HG03571 (cell line): ENCODE results near the gene ATP11B.

ENCODE experiments used
- ATAC-seq: cut with Tn5 transposase; IDR thresholded peaks from one replicate; pipeline ENCODE4 v1.9.1; 2021; ENCODE audit not compliant: unreplicated experiment

ATP11B gene

DNA sequence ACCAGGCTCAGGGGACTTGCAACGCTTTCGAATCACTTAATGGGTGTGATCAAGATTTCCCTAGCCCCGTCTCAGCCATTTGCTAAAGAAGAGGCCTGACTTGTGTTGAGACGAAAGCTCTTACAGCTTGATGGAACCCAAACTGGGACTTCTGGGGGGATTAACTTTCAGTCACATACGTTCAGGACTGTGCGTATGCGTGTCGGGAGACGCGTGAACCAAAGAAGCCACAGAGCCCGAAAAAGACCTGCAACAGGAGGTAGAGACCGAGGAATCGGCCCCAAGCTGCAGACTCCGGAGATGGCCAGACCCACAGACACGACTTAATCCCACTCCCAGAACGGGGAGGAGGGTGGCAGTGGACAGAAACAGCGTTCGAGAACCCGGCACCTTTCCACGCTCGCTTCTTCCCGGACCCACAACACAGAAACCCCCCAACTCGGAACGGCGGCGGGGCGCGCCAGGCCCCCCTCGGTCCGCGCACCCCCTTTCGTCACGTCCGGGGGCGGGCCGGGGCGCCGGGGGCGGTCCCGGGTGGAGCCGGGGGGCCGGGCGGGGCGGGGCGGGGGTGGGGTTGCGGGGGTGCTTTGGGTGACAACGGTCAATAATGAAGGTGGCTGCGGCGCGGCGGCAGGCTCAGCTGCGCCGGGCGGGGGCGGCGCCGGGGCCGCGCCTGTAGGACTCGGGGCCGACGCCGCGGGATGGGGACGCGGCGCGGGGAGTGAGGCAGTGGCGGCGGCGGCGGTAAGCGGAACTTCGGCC is at the start of gene ATP11B:
Gene ATP11B, plus strand, starts transcription at position 604 of the 762 bp plus-strand sequence. CDS start 256 bp downstream, outside the sequence.
- ATAC-seq, result peak; percentile 66

DNA sequence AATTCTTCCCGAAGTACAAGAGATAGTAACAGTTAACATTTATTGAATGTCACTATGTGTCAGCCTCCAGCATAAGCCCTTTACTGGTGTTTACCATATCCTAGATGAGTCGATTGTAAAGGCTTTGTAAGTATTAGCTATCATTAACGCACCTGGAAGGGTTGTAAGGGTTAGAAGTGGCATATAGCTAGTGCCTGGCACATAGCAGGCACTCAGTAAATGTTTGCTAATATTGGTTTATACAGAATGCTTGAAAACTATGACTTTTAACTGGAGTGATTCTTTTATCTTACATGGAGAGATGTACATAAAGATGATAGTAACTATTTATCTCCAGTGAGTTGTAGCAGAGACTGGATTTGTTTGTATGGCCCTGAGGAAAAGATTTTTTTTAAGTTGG is 46.3 kb upstream of the ATP11B start:
- ATAC-seq, result no peak

DNA sequence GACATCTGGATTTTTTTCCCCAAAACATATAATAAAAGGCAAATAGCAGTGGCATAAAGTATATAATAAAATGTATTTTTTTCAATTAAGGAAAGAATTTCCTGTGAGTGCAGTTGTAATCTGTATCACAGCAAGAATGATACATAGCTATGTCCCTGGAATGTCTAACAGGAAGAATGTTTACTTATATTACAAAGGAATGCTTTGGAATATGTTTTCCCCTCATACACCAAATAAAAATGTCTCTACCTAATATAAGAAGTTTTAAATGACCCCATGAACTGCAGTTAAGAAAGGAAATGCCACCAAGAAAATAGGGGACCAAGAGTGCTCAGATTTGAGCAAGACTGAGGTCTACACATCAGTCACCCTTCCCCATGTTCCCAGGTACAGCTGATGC is 38.0 kb upstream of the ATP11B start:
- ATAC-seq, result no peak

DNA sequence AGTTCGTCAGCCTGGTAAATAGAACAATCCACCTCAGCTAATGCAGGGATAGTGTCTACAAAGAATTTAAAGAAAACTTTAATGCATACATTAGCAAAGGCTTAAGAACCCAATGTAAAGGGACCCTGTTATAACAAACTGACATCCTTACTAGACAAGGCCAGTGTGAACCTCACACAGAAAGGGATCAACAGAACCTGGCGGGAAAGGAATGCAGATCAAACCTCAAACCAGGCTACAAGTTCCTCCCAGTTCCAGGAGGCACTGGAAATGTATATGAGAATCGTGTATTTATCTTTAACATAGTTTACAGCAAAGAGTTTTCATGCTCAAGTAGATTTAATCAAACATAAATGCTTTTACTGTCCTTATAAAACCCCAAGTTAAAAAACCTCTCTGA is 37.6 kb upstream of the ATP11B start:
- ATAC-seq, result no peak

DNA sequence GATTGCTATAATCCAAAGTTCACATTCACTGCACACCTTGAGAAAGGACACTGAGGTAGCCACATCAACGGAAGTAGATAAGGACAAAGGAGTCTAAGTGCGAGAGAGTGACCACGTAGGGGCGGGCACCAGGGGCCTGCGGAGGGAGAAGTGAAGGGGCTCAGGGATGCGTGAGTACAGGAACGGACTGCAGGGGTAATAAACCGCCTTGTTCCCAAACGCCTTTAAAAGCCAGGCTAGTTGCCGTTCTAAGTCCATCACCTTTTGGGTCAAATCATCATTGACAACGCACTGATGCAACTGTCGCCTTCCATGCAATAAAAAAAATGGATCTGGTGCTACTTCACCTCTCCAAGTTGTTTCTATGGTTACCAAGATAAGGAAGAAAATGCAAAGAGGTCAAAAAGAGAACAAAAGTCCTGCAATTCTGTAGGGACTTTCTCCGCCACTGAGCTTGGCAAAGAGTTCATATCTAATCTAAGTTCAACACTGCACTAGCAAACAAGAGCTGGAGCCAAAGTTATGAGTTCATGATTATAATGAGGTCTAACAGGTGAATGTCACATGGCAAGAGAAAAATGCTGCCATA is 32.6 kb upstream of the ATP11B start:
- ATAC-seq, result no peak

DNA sequence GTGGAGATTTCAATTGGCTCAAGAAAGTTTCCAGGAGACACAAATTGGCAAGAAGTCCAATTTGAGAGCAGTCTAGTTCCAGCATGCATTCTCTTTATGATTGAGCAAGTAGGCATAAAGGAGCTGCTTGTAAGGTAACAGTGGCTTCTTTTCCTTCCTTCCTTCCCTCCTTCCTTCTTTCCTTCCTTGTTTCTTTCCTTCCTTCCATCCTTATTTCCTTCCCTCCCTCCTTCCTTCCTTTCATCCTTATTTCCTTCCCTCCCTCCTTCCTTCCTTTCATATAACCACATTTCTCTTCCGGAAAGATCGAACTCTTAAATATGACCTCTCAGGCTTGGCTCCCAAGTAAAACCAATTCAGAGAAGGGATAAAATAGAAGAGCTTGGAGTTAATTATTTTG is 29.4 kb upstream of the ATP11B start:
- ATAC-seq, result no peak

DNA sequence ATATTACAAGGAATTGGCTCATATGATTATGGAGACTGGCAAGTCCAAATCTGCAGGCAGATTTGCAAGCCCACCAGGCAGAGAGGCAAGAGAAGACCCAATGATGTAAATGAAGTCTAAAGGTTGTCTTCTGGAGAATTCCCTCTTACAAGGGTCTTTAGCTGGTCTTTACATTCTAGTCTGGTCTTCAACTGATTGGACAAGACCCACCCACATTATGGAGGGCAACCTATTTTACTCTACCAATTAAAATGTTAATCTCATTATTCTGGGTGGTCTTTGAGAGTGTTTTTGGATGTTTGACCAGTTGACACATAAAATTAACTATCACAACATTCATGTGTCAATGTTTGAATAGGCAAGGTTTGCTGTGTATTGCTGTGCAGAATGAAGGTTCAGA is 28.0 kb upstream of the ATP11B start:
- no peak for ATAC-seq

DNA sequence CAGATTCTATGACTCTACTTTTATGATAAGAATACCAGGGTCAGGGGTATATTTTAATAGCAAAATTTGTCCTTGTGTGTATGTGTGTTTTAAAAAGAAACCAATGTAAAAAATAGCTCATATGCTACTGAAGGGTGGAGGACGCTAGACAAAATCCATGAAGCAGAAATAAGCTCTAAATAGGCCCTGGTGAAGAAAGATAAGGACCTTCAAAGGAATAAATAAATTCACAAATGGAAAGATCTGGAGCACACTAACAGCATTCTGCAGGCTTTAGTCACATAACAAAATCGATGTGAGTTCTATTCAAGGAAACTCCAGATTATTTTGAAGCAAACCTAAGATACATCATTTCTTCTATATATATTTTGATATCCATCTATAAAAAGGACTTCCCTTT is 27.2 kb upstream of the ATP11B start:
- ATAC-seq, result no peak

DNA sequence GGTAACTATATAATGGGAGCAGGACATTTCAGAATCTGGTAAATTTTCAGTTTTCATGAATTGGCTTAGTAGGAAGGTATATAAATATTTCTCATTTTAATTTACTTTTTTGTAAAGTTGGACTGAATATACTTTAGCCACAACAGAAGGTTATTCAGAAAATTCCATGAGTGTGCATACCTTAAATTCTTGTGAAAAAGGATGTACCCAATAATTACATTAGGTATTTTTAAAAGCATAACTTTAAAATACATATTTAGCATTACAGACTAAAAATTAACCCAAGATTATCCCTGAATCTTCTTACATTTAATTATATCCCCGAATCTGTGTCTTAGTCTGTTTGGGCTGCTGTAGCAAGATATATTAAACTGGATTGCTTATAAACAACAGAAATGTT is 24.9 kb upstream of the ATP11B start:
- ATAC-seq, result no peak

DNA sequence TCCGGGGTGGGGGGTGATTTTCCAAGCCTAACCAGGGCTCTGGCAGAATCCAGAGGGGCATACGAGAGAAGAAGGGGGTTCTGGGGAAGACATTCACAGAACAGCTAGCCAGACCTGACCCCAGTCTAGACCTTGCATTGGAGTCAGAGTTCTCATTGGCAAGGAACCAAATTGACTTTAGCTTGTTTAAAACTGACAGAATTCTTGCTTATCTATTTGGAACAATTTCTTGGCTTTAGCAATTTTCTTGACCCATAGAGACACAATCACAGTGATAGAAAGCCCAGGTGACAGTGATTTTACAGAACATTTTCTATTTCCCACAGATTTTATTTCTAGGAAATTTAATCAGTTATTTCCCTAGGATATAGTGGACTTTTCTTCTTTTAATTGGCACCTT is 23.6 kb upstream of the ATP11B start:
- ATAC-seq, result no peak

DNA sequence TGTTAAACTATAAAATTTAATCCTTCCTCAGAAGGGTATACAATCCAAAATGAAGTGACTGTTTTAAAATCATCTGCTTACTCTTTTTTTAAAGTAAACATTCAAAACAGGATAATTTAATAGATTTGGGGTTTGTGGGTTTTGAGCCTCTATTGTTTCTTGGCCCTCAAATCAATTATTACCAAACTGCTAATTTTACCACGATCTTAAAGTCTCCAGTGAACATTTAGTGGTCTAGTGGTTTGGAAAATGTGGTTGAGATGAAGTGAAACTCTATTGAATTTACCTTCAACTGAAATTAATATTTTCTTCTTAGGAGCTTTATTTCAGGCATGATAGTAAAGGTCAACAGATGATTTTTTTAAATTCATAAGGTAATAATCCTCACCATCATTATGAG is 11.2 kb upstream of the ATP11B start:
- peak; percentile 68 for ATAC-seq

DNA sequence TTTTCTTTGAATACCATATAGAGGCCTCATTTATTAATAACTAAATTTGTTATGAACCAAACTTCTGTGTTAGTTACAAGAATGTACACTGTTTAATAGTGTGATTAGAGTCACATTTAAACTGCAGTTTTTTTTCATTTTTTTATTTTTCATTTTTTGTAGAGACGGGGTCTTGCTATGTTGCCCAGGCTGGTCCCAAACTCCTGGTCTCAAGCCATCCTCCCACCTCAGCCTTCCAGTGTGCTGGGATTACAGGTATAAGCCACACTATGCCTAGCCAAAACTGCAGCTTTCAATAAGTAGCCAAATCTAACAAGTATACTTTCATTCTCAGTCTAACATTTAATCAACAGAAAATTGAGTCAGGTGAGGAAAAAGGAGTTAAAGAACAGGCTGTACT is 10.2 kb upstream of the ATP11B start:
- ATAC-seq, result no peak

DNA sequence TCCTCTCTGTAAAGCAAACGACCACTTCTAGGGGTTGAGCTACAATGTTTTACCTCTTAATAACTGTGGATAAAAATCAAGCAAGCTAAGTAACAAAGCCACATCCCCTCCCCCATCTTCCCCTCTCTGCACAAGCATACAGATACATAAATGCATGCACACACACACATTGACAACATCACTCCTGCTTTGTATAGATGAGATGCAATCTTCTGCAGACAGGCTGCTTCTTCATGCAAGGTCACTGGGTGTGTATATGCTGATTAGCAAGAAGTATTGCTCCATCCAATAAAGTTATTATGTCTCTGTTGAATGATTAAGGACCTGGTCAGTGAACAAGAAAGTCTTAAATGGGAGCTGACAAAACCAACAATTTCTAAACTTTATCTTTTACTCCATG is 8.8 kb upstream of the ATP11B start:
- no peak for ATAC-seq

DNA sequence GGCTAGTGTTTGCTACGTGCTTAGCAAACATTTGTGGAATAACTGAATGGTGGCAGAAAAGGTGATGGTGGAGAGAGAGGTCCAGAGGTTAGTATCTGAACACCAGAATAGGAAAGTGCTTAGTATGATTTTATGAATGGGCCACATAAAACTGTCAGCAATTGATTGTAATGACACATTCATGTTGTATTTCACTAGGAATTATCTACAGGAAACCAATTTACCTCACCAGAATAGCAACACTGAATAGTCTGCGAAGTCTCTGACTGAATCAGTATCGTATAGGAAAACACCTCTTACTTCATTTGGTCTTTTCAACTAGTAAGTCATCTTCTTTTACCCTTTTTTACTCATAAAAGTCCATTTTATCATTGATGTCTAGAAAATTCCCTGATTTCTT is 8.2 kb upstream of the ATP11B start:
- no peak for ATAC-seq

DNA sequence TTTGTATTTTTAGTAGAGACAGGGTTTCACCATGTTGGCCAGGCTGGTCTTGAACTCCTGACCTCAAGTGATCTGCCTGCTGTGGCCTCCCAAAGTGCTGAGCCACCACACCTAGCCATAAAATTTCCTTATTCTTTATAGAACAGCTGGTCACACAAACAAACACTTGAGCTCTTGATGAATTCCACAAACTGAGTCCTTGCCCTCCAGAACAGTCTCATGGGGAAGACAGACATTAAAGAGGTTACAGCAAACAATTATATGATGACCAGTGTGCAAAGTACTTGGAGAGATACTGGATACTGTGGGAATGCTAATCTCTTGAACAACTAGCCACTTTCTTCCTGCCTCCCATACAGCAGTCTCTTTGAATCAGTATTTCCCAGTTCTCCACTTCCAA is 7.5 kb upstream of the ATP11B start:
- no peak for ATAC-seq

DNA sequence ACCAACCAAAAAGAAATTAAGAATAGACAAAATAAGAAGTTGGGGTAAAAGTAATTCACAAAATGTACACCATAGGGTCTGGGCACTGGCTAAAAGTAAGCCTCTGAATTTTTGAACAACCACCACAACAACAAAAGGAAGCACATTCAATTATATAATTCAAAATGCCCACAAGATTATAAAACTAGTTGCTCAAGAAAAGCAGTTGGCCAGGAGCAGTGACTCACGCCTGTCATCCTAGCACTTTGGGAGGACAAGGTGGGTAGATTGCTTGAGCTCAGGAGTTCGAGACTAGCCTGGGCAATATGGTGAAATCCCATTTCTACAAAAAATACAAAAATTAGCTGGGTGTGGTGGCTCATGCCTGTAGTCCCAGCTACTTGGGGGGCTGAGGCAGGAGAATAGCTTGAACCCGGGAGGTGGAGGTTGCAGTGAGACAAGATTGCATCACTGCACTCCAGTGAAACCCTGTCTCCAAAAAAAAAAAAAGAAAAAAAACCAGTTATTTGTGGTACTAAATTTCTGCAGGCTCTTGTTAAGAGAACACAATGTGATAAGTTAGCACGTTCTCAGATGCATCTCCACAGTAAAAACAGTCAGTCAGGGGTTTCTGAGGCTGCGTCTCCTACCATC is 6.6 kb upstream of the ATP11B start:
- ATAC-seq, result no peak

DNA sequence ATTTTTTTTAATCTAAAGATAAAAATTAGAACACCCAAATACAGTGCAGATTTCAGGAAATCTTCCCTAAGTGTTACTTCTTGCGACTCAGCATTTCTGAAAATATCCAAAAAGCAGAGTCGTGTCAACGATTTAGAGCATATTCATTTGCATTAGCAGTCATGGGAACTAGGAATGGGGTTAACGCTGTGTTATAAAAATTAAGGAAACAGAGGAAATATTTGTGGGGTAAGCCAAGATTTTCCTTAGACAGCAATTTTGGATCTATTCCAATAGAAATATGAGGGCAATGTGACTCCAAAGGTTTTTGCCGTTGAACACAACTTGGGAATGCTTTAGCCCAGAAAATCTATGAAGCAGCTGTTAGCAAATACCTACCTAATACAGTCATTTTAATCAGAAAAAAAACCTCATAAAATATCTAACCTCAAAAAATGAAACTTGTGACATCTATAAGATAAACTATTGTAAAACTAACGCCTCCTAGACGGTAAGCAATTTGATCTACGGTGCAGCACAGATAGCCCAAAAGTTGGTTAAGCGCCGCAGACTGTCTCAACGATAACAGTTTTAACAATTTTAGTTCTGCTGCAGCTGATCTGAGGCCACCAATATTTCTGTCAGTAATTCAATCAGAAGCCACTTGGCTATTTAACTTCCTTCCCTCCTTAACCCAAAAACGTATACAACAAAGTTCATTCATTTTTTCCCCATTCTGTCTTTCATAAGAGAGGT is 5.8 kb upstream of the ATP11B start:
- no peak for ATAC-seq

DNA sequence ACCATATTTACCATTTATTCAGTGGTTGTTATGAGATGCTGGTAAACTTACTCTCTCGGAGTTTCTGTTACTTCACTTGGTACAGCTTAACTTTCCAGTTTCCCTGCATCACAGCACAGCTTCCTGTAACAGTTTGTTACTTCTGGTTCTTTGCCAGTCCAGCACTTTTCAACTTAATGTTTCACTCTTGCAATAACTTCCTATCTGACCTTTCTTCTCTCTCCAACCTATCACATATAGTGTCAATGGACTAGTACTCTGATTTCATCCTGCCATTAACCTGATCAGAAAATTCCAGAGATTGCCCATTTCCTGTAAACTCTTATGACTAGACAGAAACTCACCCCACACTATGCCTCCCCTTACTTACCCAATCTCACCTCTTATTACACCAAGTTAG is 3.9 kb upstream of the ATP11B start:
- no peak for ATAC-seq

DNA sequence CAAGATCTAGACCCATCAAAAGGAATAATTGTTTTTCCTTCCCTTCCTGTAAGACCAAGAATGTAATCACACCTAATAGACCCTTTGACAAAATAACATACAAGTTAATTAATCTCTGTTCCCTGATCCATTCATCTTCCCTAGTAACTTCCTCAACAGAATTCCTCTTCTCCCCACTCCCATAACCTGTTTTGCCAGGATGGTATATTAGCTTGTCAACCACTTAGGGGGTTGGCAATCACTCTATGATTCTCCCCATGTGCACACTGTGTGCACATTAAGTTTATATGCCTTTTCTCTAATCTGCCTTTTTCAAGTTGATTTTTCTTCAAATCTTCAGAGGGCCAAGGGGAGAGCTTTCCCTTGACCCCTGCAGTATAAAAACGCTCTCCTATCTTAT is 2.7 kb upstream of the ATP11B start:
- no peak for ATAC-seq

DNA sequence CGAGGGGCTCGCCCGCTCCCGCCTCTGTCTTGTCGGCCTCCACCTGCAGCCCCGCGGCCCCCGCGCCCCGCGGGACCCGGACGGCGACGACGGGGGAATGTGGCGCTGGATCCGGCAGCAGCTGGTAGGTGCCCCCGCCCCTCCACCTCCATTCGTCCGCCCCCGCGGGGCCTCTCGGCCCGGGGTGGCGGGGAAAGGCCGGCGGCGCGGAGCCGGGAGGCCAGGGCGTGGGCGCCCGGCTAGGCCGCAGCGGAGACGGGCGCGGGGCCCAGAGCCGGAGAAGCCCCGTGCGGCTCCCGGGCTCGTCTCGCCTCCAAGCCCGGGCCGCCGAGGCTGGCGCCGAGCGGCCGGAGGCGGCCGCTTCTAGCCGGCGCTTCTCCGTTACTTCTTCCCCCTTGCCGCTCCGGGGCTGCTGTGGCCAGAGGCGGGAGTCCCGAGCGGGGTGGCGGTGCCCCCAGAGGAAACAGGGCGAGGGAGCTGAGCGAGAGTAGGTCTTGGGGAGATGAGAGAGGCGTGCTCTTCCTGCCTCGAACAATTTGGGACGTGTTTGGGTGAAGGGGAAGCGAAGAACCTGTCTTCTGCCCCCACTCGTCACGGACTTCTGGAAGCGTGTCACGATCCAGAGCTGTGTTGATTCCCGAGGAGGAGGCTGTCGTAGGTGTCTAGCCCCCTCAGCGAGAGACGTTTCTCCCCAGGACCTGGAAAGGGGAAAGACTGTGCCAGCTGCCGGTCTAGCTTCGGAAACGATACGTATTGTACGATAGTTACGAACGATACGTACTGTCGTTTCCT is 555 bp downstream of the ATP11B start:
- peak; percentile 27 for ATAC-seq
